Measurements from ENCODE around the gene SLC25A2. TPM values are rescaled to one million over a fixed set of nuclear protein-coding genes. Genes with fewer than 3 reads are reported as not detected.
"Not testable (repeated sequence)": the region's sequence is repeated elsewhere in the genome, so short reads cannot be mapped to it uniquely, and the experiment has no call there.

SLC25A2 gene
- 0.36 and 0.59 TPM in 2 replicates for total RNA-seq

GRCh38 chr5:141303756-141304155 is at the start of gene SLC25A2:
TSS of gene SLC25A2 (minus strand) at chr5:141304049. CDS start at chr5:141303865, 184 bp downstream.
- no peak within 1 kb of the TSS for H2AFZ ChIP-seq (ENCODE audit: low read length)
- H3K79me2 ChIP-seq (ENCODE audit: insufficient read depth, low read length): peaks cover 10% of the 10 kb centered on the region
- no peaks in the 10 kb centered on the region for H3K27me3 ChIP-seq (ENCODE audit: insufficient read depth, low read length)
- no peak for DNase-seq (ENCODE audit: insufficient read length, low spot score, missing footprints)
- H3K4me2 ChIP-seq (ENCODE audit: insufficient read depth, low read length): no peak within 1 kb of the TSS
- no peaks in the 10 kb centered on the region for H3K4me1 ChIP-seq (ENCODE audit: insufficient read depth, low read length)
- no peak for TF ChIP-seq CTCF (IDR thresholded peaks at IDR 0.05; ENCODE audit: extremely low read depth, low read depth, low read length)
- no peaks in the 10 kb centered on the region for H3K36me3 ChIP-seq (ENCODE audit: insufficient read depth, low read length)
- no peak within 1 kb of the TSS for H3K4me3 ChIP-seq (ENCODE audit: insufficient read depth, low read length)
- no peak within 1 kb of the TSS for H3K27ac ChIP-seq (ENCODE audit: low read depth, low read length)
- no peaks in the 10 kb centered on the region for H4K20me1 ChIP-seq (ENCODE audit: insufficient read depth, low read length)
- H3K9me3 ChIP-seq (ENCODE audit: low read depth, low read length): peaks cover 7% of the 10 kb centered on the region

GRCh38 chr5:141351591-141351990 is 47.7 kb upstream of the SLC25A2 start:
- DNase-seq (ENCODE audit: insufficient read length, low spot score, missing footprints): no peak
- Histone ChIP-seq H2AFZ (ENCODE audit: low read length) (no peak overlapping the region), H3K27ac (ENCODE audit: low read depth, low read length) (no peak overlapping the region), H3K4me3 (ENCODE audit: insufficient read depth, low read length) (no peak overlapping the region), H3K9me3 (ENCODE audit: low read depth, low read length) (peaks cover 10% of the 10 kb centered on the region), H4K20me1 (ENCODE audit: insufficient read depth, low read length) (no peaks in the 10 kb centered on the region), H3K27me3 (ENCODE audit: insufficient read depth, low read length) (peaks cover 25% of the 10 kb centered on the region), H3K4me2 (ENCODE audit: insufficient read depth, low read length) (no peak overlapping the region), H3K36me3 (ENCODE audit: insufficient read depth, low read length) (no peaks in the 10 kb centered on the region), H3K79me2 (ENCODE audit: insufficient read depth, low read length) (no peaks in the 10 kb centered on the region), H3K4me1 (ENCODE audit: insufficient read depth, low read length) (peaks cover 2% of the 10 kb centered on the region)
- no peak for TF ChIP-seq CTCF (IDR thresholded peaks at IDR 0.05; ENCODE audit: extremely low read depth, low read depth, low read length)

DNA sequence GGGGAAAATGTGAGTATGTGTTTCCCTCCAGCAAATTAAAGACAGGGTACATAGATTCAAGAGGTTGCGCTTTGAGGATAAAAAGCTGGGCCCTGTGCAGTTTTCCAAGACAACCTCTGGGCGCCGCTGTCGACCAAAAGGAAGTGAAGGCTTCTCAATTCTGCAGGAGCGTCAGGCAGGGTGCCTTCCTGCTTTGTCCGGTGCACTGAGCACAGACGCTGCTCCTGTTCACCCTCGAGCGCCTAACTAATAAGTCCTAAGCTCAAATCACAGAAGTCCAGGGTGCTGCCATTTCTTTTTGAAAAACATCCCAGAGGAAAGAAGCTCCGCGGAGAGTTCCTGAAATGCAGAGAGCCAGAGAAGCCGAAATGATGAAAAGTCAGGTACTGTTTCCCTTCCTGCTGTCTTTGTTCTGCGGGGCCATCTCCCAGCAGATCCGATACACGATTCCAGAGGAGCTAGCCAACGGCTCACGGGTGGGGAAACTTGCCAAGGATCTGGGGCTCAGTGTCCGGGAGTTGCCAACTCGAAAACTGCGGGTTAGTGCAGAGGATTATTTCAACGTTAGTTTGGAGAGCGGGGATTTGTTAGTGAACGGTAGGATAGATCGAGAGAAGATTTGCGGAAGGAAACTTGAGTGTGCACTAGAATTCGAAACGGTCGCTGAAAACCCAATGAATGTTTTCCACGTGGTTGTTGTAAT is 46.2 kb upstream of the SLC25A2 start, which contains the start of gene PCDHGB1:
Gene PCDHGB1 (plus strand): TSS at position 183 of the 703 bp plus-strand sequence. CDS start 162 bp downstream, at position 345.
- DNase-seq (ENCODE audit: insufficient read length, low spot score, missing footprints): peak; percentile 91
- Histone ChIP-seq H3K27me3 (ENCODE audit: insufficient read depth, low read length) (peaks cover 20% of the 10 kb centered on the region), H4K20me1 (ENCODE audit: insufficient read depth, low read length) (no peaks in the 10 kb centered on the region), H3K27ac (ENCODE audit: low read depth, low read length) (no peak within 1 kb of the TSS), H3K4me3 (ENCODE audit: insufficient read depth, low read length) (peak within 1 kb of the TSS; percentile 68), H3K4me1 (ENCODE audit: insufficient read depth, low read length) (no peaks in the 10 kb centered on the region), H3K36me3 (ENCODE audit: insufficient read depth, low read length) (no peaks in the 10 kb centered on the region), H3K79me2 (ENCODE audit: insufficient read depth, low read length) (no peaks in the 10 kb centered on the region), H3K9me3 (ENCODE audit: low read depth, low read length) (peaks cover 2% of the 10 kb centered on the region), H3K4me2 (ENCODE audit: insufficient read depth, low read length) (peak within 1 kb of the TSS; percentile 83), H2AFZ (ENCODE audit: low read length) (peak within 1 kb of the TSS; percentile 76)
- peak; percentile 64 for TF ChIP-seq CTCF (IDR thresholded peaks at IDR 0.05; ENCODE audit: extremely low read depth, low read depth, low read length)

GRCh38 chr5:141346017-141346416 is 42.2 kb upstream of the SLC25A2 start:
- H3K4me1 ChIP-seq (ENCODE audit: insufficient read depth, low read length); H2AFZ ChIP-seq (ENCODE audit: low read length); DNase-seq (ENCODE audit: insufficient read length, low spot score, missing footprints); H3K4me2 ChIP-seq (ENCODE audit: insufficient read depth, low read length); H3K27ac ChIP-seq (ENCODE audit: low read depth, low read length); H3K9me3 ChIP-seq (ENCODE audit: low read depth, low read length); H3K79me2 ChIP-seq (ENCODE audit: insufficient read depth, low read length); H3K36me3 ChIP-seq (ENCODE audit: insufficient read depth, low read length); H4K20me1 ChIP-seq (ENCODE audit: insufficient read depth, low read length); H3K4me3 ChIP-seq (ENCODE audit: insufficient read depth, low read length): not testable (repeated sequence)
- peaks cover 18% of the 10 kb centered on the region for H3K27me3 ChIP-seq (ENCODE audit: insufficient read depth, low read length)

Measured in osteoblast (primary cell).